ENCODE measurements around the gene TMEM218. TPM values are rescaled to one million over a fixed set of nuclear protein-coding genes. Genes with fewer than 3 reads are reported as not detected.

Gene TMEM218
- total RNA-seq, 1 donor from 2014 or later: 12.8 TPM

GRCh38 chr11:125071846-125072217 lies 39.6 kb downstream of the TMEM218 start:
- H3K27me3 ChIP-seq: no peaks in the 10 kb centered on the region
- TF ChIP-seq POLR2AphosphoS5 (IDR thresholded peaks at IDR 0.05; ENCODE audit: insufficient read depth in 1 of 2, low read depth in 1 of 2) (no peak), POLR2A (IDR thresholded peaks at IDR 0.05) (no peak), CTCF (IDR thresholded peaks at IDR 0.05) (no peak)
- no peak for DNase-seq (ENCODE audit: extremely low spot score in 2 of 2)
- H3K9me3 ChIP-seq: no peaks in the 10 kb centered on the region
- no peak overlapping the region for H3K4me3 ChIP-seq
- no peaks in the 10 kb centered on the region for H3K36me3 ChIP-seq
- peaks cover 23% of the 10 kb centered on the region for H3K4me1 ChIP-seq
- no peak overlapping the region for H3K27ac ChIP-seq
- intact Hi-C loops (cut with DNase I): no loop called here

GRCh38 chr11:125071435-125071834 lies 40.0 kb downstream of the TMEM218 start:
- Histone ChIP-seq H3K27ac (peak overlapping the region; percentile 30), H3K9me3 (no peaks in the 10 kb centered on the region), H3K4me3 (no peak overlapping the region), H3K27me3 (no peaks in the 10 kb centered on the region), H3K36me3 (no peaks in the 10 kb centered on the region), H3K4me1 (peaks cover 23% of the 10 kb centered on the region)
- intact Hi-C loops (cut with DNase I): no loop called here
- TF ChIP-seq CTCF (IDR thresholded peaks at IDR 0.05) (no peak), POLR2A (IDR thresholded peaks at IDR 0.05) (no peak), POLR2AphosphoS5 (IDR thresholded peaks at IDR 0.05; ENCODE audit: insufficient read depth in 1 of 2, low read depth in 1 of 2) (no peak)
- no peak for DNase-seq (ENCODE audit: extremely low spot score in 2 of 2)

DNA sequence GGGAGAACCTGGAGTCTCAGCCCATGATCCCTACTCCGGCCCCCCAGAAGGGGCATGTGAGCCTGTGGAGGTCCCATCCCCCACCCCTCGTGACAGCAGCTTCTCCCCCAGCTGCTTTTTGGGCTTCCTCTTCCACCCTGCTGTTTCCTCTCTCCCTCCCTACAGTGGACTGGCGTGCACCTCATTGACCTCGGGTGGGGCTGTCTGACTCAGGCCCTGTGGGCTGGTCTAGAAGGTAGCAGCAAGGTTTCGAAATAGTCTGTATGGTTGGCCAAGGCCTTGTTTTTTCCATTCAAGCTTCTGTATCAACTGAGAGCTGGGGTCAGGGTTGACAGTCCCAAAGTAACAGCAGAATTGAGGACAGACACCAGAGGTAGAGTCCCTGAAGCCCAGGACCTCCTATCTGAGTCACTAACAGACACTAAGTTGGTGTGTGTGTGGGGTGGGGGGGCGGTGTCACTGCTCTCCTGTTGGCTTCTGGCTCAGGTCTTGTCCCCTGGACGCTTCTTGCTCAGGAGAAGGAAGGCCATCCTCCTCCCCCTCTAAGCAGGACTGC lies 40.6 kb downstream of the TMEM218 start:
- peaks cover 23% of the 10 kb centered on the region for H3K4me1 ChIP-seq
- intact Hi-C loops (cut with DNase I): no loop called here
- H3K36me3 ChIP-seq: no peaks in the 10 kb centered on the region
- H3K4me3 ChIP-seq: no peak overlapping the region
- H3K27ac ChIP-seq: peak overlapping the region; percentile 30
- peak; percentile 90 to 95 for DNase-seq (ENCODE audit: extremely low spot score in 2 of 2)
- TF ChIP-seq POLR2AphosphoS5 (IDR thresholded peaks at IDR 0.05; ENCODE audit: insufficient read depth in 1 of 2, low read depth in 1 of 2): peak; percentile 58 to 79
- TF ChIP-seq CTCF (IDR thresholded peaks at IDR 0.05): no peak
- H3K9me3 ChIP-seq: no peaks in the 10 kb centered on the region
- H3K27me3 ChIP-seq: no peaks in the 10 kb centered on the region

GRCh38 chr11:125069796-125070195 lies 41.6 kb downstream of the TMEM218 start:
- TF ChIP-seq POLR2A (IDR thresholded peaks at IDR 0.05) (no peak), POLR2AphosphoS5 (IDR thresholded peaks at IDR 0.05; ENCODE audit: insufficient read depth in 1 of 2, low read depth in 1 of 2) (no peak), CTCF (IDR thresholded peaks at IDR 0.05) (no peak)
- H3K36me3 ChIP-seq: no peaks in the 10 kb centered on the region
- peak overlapping the region; percentile 4 for H3K27ac ChIP-seq
- no peak for DNase-seq (ENCODE audit: extremely low spot score in 2 of 2)
- intact Hi-C loops (cut with DNase I): no loop called here
- H3K27me3 ChIP-seq: no peaks in the 10 kb centered on the region
- no peaks in the 10 kb centered on the region for H3K9me3 ChIP-seq
- H3K4me3 ChIP-seq: no peak overlapping the region
- peaks cover 23% of the 10 kb centered on the region for H3K4me1 ChIP-seq

DNA sequence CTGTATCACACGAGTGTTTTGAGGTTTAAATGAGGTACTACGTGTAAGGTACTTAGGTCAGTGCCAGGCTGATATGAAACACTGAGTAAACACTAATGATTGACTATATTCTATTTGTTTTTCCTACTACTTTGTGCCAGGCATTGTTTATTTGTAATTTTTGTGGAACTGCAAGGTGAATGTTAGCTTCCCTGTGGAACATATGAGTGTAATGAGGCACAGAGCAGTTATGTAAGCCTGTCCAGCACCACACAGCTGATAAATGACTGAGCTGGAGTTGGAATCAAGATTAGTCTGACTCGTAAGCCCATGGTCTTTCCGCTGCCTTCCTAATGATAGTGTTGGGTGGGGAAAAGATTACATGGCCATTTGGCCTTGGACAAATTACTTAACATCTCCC lies 42.4 kb downstream of the TMEM218 start:
- no peak overlapping the region for H3K27ac ChIP-seq
- DNase-seq (ENCODE audit: extremely low spot score in 2 of 2): no peak
- H3K36me3 ChIP-seq: no peaks in the 10 kb centered on the region
- H3K4me3 ChIP-seq: no peak overlapping the region
- no peaks in the 10 kb centered on the region for H3K27me3 ChIP-seq
- peaks cover 24% of the 10 kb centered on the region for H3K4me1 ChIP-seq
- no peaks in the 10 kb centered on the region for H3K9me3 ChIP-seq
- intact Hi-C loops (cut with DNase I): no loop called here
- TF ChIP-seq POLR2AphosphoS5 (IDR thresholded peaks at IDR 0.05; ENCODE audit: insufficient read depth in 1 of 2, low read depth in 1 of 2): no peak
- TF ChIP-seq CTCF (IDR thresholded peaks at IDR 0.05): no peak
- no peak for TF ChIP-seq POLR2A (IDR thresholded peaks at IDR 0.05)
